Measurements from ENCODE around the gene PNPLA1.

Gene PNPLA1

DNA sequence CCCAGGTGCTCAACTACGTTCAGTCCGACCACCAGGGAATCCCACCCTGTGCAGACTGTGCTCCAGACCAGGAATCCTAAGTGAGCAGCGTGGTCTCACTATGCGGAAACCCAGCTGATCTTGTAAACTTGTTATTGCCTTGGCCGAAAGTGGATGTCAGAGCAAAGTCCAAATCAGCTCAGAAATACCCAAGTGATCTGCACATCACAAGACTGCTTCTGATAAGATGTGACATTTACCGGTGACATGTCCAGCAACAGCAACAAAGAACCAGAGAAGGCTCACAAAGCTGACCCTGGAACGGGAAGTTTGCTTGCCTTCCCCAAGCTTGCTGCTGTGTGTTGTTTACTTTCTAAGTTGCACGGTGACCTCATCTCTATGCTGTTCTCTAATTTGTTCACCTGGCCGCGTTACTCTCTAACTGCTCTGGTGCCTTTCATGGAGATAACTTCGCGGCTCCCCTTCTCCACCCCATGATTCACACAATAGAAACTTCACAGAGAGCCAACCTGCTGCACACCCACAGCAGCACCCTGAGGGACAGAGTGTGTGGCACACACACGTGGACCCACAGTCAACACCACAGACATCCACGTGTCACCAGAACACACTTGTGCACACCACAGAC is 65.1 kb downstream of the PNPLA1 start (continued):
- TF ChIP-seq ZNF626 (tag by site-specific recombination; IDR thresholded peaks at IDR 0.05) (no peak), ZIC2 (tag by site-specific recombination; IDR thresholded peaks at IDR 0.05) (no peak), BCL11A (tag by site-specific recombination; IDR thresholded peaks at IDR 0.05; ENCODE audit: low read depth) (no peak), WT1 (tag by site-specific recombination; IDR thresholded peaks at IDR 0.05) (no peak), KLF10 (tag by site-specific recombination; IDR thresholded peaks at IDR 0.05) (no peak), KLF9 (tag by site-specific recombination; IDR thresholded peaks at IDR 0.05; ENCODE audit: low read depth) (no peak), ZNF843 (tag by site-specific recombination; IDR thresholded peaks at IDR 0.05) (no peak), ZBTB21 (tag by site-specific recombination; IDR thresholded peaks at IDR 0.05) (peak; percentile 37; the same call in 1 of the 2 replicates), ZSCAN30 (tag by site-specific recombination; IDR thresholded peaks at IDR 0.05) (no peak), ZNF660 (tag by site-specific recombination; IDR thresholded peaks at IDR 0.05) (no peak), ZNF677 (tag by site-specific recombination; IDR thresholded peaks at IDR 0.05) (0 out of 2 replicates have a peak, but pooled peaks have one; percentile 46), ZNF521 (tag by site-specific recombination; IDR thresholded peaks at IDR 0.05) (no peak), GLIS1 (tag by site-specific recombination; IDR thresholded peaks at IDR 0.05) (no peak), HOXC10 (CRISPR knock-in tag; IDR thresholded peaks at IDR 0.05) (no peak), OVOL3 (tag by site-specific recombination; IDR thresholded peaks at IDR 0.05) (no peak), ZBTB7A (tag by site-specific recombination; IDR thresholded peaks at IDR 0.05; ENCODE audit: low read depth) (no peak), MYNN (tag by site-specific recombination; IDR thresholded peaks at IDR 0.05; ENCODE audit: borderline replicate concordance) (no peak), ZNF473 (tag by site-specific recombination; IDR thresholded peaks at IDR 0.05) (no peak), YY1 (tag by site-specific recombination; IDR thresholded peaks at IDR 0.05) (no peak), ZNF530 (tag by site-specific recombination; IDR thresholded peaks at IDR 0.05; ENCODE audit: low read depth) (no peak), PRDM1 (tag by site-specific recombination; IDR thresholded peaks at IDR 0.05) (peak; percentile 82), ZNF366 (tag by site-specific recombination; conservative IDR thresholded peaks at IDR 0.05) (0 out of 2 replicates have a peak, but pooled peaks have one; percentile 33), MZF1 (tag by site-specific recombination; IDR thresholded peaks at IDR 0.05; ENCODE audit: borderline replicate concordance) (no peak), ZNF510 (tag by site-specific recombination; IDR thresholded peaks at IDR 0.05; ENCODE audit: insufficient replicate concordance) (no peak), ZNF600 (tag by site-specific recombination; IDR thresholded peaks at IDR 0.05) (peak; percentile 91), ZNF514 (tag by site-specific recombination; IDR thresholded peaks at IDR 0.05) (no peak), FEZF1 (tag by site-specific recombination; IDR thresholded peaks at IDR 0.05) (peak; percentile 61), REPIN1 (tag by site-specific recombination; IDR thresholded peaks at IDR 0.05; ENCODE audit: low read depth) (no peak), HOXD13 (CRISPR knock-in tag; IDR thresholded peaks at IDR 0.05; ENCODE audit: borderline replicate concordance) (no peak), ZNF501 (tag by site-specific recombination; IDR thresholded peaks at IDR 0.05) (no peak), ZNF2 (tag by site-specific recombination; IDR thresholded peaks at IDR 0.05) (no peak), ZNF175 (tag by site-specific recombination; IDR thresholded peaks at IDR 0.05) (no peak)
- TF ChIP-seq, protein P1, sequence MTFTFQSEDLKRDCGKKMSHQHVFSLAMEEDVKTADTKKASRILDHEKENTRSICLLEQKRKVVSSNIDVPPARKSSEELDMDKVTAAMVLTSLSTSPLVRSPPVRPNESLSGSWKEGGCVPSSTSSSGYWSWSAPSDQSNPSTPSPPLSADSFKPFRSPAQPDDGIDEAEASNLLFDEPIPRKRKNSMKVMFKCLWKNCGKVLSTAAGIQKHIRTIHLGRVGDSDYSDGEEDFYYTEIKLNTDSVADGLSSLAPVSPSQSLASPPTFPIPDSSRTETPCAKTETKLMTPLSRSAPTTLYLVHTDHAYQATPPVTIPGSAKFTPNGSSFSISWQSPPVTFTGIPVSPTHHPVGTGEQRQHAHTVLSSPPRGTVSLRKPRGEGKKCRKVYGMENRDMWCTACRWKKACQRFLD (tag by site-specific recombination; IDR thresholded peaks at IDR 0.05), result no peak
- TF ChIP-seq, protein P2, sequence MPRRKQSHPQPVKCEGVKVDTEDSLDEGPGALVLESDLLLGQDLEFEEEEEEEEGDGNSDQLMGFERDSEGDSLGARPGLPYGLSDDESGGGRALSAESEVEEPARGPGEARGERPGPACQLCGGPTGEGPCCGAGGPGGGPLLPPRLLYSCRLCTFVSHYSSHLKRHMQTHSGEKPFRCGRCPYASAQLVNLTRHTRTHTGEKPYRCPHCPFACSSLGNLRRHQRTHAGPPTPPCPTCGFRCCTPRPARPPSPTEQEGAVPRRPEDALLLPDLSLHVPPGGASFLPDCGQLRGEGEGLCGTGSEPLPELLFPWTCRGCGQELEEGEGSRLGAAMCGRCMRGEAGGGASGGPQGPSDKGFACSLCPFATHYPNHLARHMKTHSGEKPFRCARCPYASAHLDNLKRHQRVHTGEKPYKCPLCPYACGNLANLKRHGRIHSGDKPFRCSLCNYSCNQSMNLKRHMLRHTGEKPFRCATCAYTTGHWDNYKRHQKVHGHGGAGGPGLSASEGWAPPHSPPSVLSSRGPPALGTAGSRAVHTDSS (tag by site-specific recombination; IDR thresholded peaks at IDR 0.05), result no peak
- TF ChIP-seq, protein P3, sequence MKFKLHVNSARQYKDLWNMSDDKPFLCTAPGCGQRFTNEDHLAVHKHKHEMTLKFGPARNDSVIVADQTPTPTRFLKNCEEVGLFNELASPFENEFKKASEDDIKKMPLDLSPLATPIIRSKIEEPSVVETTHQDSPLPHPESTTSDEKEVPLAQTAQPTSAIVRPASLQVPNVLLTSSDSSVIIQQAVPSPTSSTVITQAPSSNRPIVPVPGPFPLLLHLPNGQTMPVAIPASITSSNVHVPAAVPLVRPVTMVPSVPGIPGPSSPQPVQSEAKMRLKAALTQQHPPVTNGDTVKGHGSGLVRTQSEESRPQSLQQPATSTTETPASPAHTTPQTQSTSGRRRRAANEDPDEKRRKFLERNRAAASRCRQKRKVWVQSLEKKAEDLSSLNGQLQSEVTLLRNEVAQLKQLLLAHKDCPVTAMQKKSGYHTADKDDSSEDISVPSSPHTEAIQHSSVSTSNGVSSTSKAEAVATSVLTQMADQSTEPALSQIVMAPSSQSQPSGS (tag by site-specific recombination; IDR thresholded peaks at IDR 0.05; ENCODE audit: low read depth), result peak; percentile 76; the same call in 1 of the 2 replicates
- TF ChIP-seq, protein P4, sequence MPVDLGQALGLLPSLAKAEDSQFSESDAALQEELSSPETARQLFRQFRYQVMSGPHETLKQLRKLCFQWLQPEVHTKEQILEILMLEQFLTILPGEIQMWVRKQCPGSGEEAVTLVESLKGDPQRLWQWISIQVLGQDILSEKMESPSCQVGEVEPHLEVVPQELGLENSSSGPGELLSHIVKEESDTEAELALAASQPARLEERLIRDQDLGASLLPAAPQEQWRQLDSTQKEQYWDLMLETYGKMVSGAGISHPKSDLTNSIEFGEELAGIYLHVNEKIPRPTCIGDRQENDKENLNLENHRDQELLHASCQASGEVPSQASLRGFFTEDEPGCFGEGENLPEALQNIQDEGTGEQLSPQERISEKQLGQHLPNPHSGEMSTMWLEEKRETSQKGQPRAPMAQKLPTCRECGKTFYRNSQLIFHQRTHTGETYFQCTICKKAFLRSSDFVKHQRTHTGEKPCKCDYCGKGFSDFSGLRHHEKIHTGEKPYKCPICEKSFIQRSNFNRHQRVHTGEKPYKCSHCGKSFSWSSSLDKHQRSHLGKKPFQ (tag by site-specific recombination; IDR thresholded peaks at IDR 0.05), result no peak
- TF ChIP-seq, protein P5, sequence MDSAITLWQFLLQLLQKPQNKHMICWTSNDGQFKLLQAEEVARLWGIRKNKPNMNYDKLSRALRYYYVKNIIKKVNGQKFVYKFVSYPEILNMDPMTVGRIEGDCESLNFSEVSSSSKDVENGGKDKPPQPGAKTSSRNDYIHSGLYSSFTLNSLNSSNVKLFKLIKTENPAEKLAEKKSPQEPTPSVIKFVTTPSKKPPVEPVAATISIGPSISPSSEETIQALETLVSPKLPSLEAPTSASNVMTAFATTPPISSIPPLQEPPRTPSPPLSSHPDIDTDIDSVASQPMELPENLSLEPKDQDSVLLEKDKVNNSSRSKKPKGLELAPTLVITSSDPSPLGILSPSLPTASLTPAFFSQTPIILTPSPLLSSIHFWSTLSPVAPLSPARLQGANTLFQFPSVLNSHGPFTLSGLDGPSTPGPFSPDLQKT (IDR thresholded peaks at IDR 0.05; ENCODE audit: borderline replicate concordance, low read depth, low read length), result no peak

Measured in HEK293 (cell line).